Psoas muscle (tissue), 8 donors: Measurements from ENCODE around the gene CACNA1C. TPM values are rescaled to one million over a fixed set of nuclear protein-coding genes. Genes with fewer than 3 reads are reported as not detected.

ENCODE experiments used
- ATAC-seq, 4 donors: fragments of 200-7000 bp; cut with Tn5 transposase; one replicate each; pipeline ENCODE4 v1.9.1; 2020; ENCODE audit warnings: moderate library complexity in 3 of 4, mild to moderate bottlenecking in 2 of 4
- DNase-seq, 2 donors: peaks; one replicate each; pipeline ENCODE4 v3.0.0-alpha.2; 2020
- H3K27ac ChIP-seq: fragments of 200-600 bp; one replicate; pipeline ENCODE4 v1.8.0; 2022
- H3K27me3 ChIP-seq, 3 donors: fragments of 200-600 bp in 1 of 3; one replicate each; pipeline versions ENCODE4 v1.6.1 to v1.8.0; 2013 to 2022; ENCODE audit warnings: low read length in 2 of 3, mild to moderate bottlenecking in 2 of 3, moderate library complexity in 1 of 3; ENCODE audit not compliant: insufficient read depth in 3 of 3
- H3K36me3 ChIP-seq, 2 donors: fragments of 200-600 bp in 1 of 2; one replicate each; pipeline versions ENCODE4 v1.6.1 to v1.8.0; 2013 to 2022; ENCODE audit warnings: low read depth in 1 of 2, mild to moderate bottlenecking in 1 of 2, moderate library complexity in 1 of 2; ENCODE audit not compliant: insufficient read depth in 1 of 2
- H3K4me1 ChIP-seq: fragments of 200-600 bp; one replicate; pipeline ENCODE4 v1.8.0; 2022
- H3K4me3 ChIP-seq: fragments of 200-600 bp; one replicate; pipeline ENCODE4 v1.8.0; 2022; ENCODE audit warnings: mild to moderate bottlenecking
- H3K9me3 ChIP-seq: fragments of 200-600 bp; one replicate; pipeline ENCODE4 v1.8.0; 2022
- WGBS, 3 donors: extraction: QIAGEN DNeasy Blood & Tissue Kit; methylation state at CpG; one replicate each; pipeline versions ENCODE4 v1.1.6 to v1.1.7; 2013; 5-methylcytosine and 5-hydroxymethylcytosine counted together
- intact Hi-C, 2 donors: fragments of 100-400 bp; cut with DNase I; formaldehyde crosslinking; loops; one replicate each; pipeline versions ENCODE4 v1.11.0 to v1.14.2; 2022
- polyA plus RNA-seq, 3 donors: library from polyadenylated mRNA; stranded (reverse); fragments of 200-250 nt; gene quantifications; one replicate each; pipeline ENCODE4 v1.2.3, GENCODE V29; 2013
- total RNA-seq, 4 donors: library from RNA; stranded (reverse); fragmentation: NEBNext Ultra II Directional in 2 of 4; extraction: Animal tissue kit (Norgen Biotek cat#: 25700) in 2 of 4; gene quantifications; one replicate each; pipeline versions ENCODE4 v1.2.1 to v1.2.4, GENCODE V29; 2021 to 2023
- TF ChIP-seq, protein P1 (sequence below): fragments of 200-600 bp; IDR thresholded peaks from one replicate; pipeline ENCODE4 v1.8.0; 2022; ENCODE audit warnings: antibody characterized with exemption
- donor health status: healthy with polysubstance abuse.
- donor health status: DM: no; HTN: no; CAD: no; lungs with moderate emphysema.
- donor health status: Bipolar disorder and iron deficiency.
- donor health status: healthy.
- donor health status: DM: yes; HTN: yes; CAD: no.
- donor health status: DM: no; HTN: no; CAD: no.
- donor health status: DM: no; HTN: no; CAD: no.
- donor health status: DM: yes; HTN: yes; CAD: no.

CACNA1C gene
- total and polyA plus RNA-seq, 7 donors = 0.26 to 2.9 (median 0.95) TPM

DNA sequence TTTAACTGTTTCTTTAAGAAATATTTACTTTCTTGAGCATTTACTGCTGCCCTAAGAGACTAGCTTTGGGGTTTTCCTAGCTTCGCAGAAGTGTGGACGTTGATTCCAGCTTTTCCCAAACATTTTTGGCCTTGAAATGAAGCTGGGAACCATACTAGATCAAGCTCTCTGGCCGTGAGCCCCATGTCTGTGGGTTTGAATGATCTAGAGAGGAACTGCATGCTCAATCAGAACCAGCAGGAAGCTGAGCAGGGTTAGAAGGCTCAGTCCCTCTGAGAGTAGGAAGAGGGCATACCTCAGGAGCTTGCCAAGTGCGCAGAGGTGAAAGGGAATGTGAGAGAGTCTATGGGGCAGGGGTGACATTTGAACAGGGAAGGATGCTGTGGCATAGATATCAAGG, 292.1 kb downstream of the CACNA1C start:
- no peaks in the 10 kb centered on the region for H3K36me3 ChIP-seq
- intact Hi-C loops = no loop called here
- WGBS, 3 donors = 53 to 56% (median 55%) methylated on average over 4 of the region's 4 CpGs
- no peaks in the 10 kb centered on the region for H3K27me3 ChIP-seq
- peaks cover 26% of the 10 kb centered on the region for H3K4me1 ChIP-seq
- no peak overlapping the region for H3K4me3 ChIP-seq
- no peak for DNase-seq
- ATAC-seq = no peak
- no peak overlapping the region for H3K27ac ChIP-seq
- TF ChIP-seq, protein P1, sequence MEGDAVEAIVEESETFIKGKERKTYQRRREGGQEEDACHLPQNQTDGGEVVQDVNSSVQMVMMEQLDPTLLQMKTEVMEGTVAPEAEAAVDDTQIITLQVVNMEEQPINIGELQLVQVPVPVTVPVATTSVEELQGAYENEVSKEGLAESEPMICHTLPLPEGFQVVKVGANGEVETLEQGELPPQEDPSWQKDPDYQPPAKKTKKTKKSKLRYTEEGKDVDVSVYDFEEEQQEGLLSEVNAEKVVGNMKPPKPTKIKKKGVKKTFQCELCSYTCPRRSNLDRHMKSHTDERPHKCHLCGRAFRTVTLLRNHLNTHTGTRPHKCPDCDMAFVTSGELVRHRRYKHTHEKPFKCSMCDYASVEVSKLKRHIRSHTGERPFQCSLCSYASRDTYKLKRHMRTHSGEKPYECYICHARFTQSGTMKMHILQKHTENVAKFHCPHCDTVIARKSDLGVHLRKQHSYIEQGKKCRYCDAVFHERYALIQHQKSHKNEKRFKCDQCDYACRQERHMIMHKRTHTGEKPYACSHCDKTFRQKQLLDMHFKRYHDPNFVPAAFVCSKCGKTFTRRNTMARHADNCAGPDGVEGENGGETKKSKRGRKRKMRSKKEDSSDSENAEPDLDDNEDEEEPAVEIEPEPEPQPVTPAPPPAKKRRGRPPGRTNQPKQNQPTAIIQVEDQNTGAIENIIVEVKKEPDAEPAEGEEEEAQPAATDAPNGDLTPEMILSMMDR = no peak
- no peaks in the 10 kb centered on the region for H3K9me3 ChIP-seq

DNA sequence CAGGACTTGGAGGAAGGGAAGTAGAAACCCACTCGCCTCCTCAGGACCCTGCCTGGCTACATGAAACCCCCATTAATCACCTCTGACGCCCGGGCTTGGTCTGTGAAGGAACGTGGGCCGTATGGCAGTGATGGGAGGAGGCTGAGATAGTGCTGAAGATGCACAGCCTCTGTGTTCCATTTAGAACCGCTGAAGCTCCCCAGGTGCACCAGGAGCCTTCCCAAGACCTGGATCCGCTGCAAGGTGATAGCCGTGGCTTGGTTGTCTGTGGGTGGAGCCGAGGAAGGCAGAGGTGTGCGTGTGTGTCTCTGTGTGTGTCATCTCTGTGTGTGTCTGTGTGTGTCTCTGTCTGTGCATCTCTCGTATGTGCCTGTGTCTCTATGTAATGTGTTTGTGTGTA, 293.1 kb downstream of the CACNA1C start:
- peaks cover 20% of the 10 kb centered on the region for H3K4me1 ChIP-seq
- H3K4me3 ChIP-seq = no peak overlapping the region
- ATAC-seq (no peak), DNase-seq (no peak)
- TF ChIP-seq, protein P1 = no peak
- no peak overlapping the region for H3K27ac ChIP-seq
- intact Hi-C loops = no loop called here
- no peaks in the 10 kb centered on the region for H3K36me3 ChIP-seq
- no peaks in the 10 kb centered on the region for H3K27me3 ChIP-seq
- 70 to 74% (median 73%) methylated on average over 11 of the region's 11 CpGs for WGBS, 3 donors
- no peaks in the 10 kb centered on the region for H3K9me3 ChIP-seq

DNA sequence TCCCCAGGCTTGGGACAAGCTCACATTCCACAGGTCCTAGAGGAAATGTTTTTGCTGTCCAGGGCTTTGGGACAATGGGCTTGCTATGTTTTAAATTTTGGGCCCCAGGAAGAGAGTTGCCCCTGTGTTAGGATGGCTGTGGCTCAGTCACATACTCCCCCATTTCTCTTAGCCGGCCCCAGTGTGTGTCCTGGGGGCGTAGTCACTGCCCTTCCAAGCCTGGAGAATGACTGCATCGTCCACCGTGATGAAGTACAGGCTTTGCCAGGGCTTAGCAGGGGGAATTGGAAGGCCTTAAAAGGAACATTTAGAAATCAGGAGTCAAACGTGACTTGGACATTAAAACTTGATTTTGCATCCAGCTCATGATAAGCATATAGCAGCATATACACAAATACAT, 293.6 kb downstream of the CACNA1C start:
- WGBS, 3 donors = 68 to 78% (median 71%) methylated on average over 5 of the region's 5 CpGs
- TF ChIP-seq, protein P1 = no peak
- ATAC-seq (no peak), DNase-seq (no peak)
- Histone ChIP-seq H3K4me3 (no peak overlapping the region), H3K36me3 (no peaks in the 10 kb centered on the region), H3K9me3 (no peaks in the 10 kb centered on the region), H3K27me3 (no peaks in the 10 kb centered on the region), H3K27ac (no peak overlapping the region), H3K4me1 (peaks cover 15% of the 10 kb centered on the region)
- intact Hi-C loops = no loop called here

DNA sequence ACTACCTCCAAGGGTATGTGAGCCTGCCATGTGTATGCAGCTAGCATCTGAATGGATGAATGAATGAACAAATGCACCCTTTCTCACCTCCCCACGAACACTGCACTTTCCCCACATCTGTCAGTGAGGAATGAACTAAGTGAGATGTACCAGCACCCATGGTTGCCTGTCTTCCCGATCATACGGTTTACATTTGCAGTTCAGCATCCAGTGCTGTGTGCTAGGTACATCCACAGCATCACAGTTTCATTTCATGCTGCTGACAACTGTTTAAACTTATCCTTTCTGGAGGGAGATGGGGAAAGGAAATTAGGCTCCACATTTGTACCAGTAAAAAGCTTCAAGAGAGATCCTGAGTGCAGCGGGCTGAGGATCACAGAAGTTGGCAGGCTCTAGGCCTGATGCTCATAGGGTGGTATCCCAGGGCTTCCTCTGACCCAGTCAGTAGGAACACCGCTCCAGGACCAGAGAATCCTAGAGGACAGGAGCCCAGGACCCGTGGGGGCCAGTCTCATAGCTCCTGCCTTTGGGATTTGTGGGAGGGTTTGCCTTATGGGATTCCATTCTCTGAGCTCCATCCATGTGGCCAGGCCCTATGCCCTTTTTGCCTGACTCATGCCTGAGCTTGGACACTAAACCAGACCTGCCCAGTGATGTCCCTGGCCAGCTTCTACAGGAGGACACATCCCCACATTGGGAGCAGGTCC, 294.5 kb downstream of the CACNA1C start:
- H3K36me3 ChIP-seq = no peaks in the 10 kb centered on the region
- intact Hi-C loops = no loop called here
- H3K9me3 ChIP-seq = no peaks in the 10 kb centered on the region
- TF ChIP-seq, protein P1 = no peak
- WGBS, 3 donors = 85 to 91% (median 86%) methylated on average over 6 of the region's 6 CpGs
- H3K27me3 ChIP-seq = no peaks in the 10 kb centered on the region
- H3K27ac ChIP-seq = no peak overlapping the region
- ATAC-seq (peak; percentile 21 to 38 (median 28)), DNase-seq (no peak)
- no peak overlapping the region for H3K4me3 ChIP-seq
- peaks cover 12% of the 10 kb centered on the region for H3K4me1 ChIP-seq
